ENCODE results near the gene GCSAML. TPM values are rescaled to one million over a fixed set of nuclear protein-coding genes. Genes with fewer than 3 reads are reported as not detected.
"Not testable (repeated sequence)": the region's sequence is repeated elsewhere in the genome, so short reads cannot be mapped to it uniquely, and the experiment has no call there.

Gene GCSAML
- polyA plus RNA-seq (2012; ENCODE audit: insufficient read depth, insufficient read length, low read depth) = not detected

GRCh38 chr1:247548769-247549182, at the start of gene GCSAML:
GCSAML (plus strand) TSS chr1:247549134; CDS start chr1:247549192, 58 bp downstream.
- no peak for TF ChIP-seq CTCF (IDR thresholded peaks at IDR 0.05; ENCODE audit: low read depth, low read length)
- Histone ChIP-seq H3K4me3 (ENCODE audit: low read depth, low read length) (no peak within 1 kb of the TSS), H3K36me3 (no peaks in the 10 kb centered on the region), H3K4me1 (no peaks in the 10 kb centered on the region), H3K9me3 (no peaks in the 10 kb centered on the region), H3K27me3 (no peaks in the 10 kb centered on the region)
- no peak for DNase-seq

- H3K9me3 ChIP-seq = no peaks in the 10 kb centered on the region
- no peak overlapping the region for H3K4me3 ChIP-seq (ENCODE audit: low read depth, low read length)
- no peak for DNase-seq
- TF ChIP-seq CTCF (IDR thresholded peaks at IDR 0.05; ENCODE audit: low read depth, low read length) = no peak
- H3K36me3 ChIP-seq = no peaks in the 10 kb centered on the region
- peaks cover 3% of the 10 kb centered on the region for H3K27me3 ChIP-seq
- no peaks in the 10 kb centered on the region for H3K4me1 ChIP-seq
Observed at GRCh38 chr1:247500865-247501264, 48.1 kb upstream of the GCSAML start.

- no peaks in the 10 kb centered on the region for H3K27me3 ChIP-seq
- H3K36me3 ChIP-seq = no peaks in the 10 kb centered on the region
- H3K4me1 ChIP-seq = no peaks in the 10 kb centered on the region
- no peak overlapping the region for H3K4me3 ChIP-seq (ENCODE audit: low read depth, low read length)
- no peaks in the 10 kb centered on the region for H3K9me3 ChIP-seq
- DNase-seq = no peak
- no peak for TF ChIP-seq CTCF (IDR thresholded peaks at IDR 0.05; ENCODE audit: low read depth, low read length)
Observed at GRCh38 chr1:247506831-247507230, 42.1 kb upstream of the GCSAML start.

- Histone ChIP-seq H3K9me3 (no peaks in the 10 kb centered on the region), H3K36me3 (no peaks in the 10 kb centered on the region), H3K4me1 (no peaks in the 10 kb centered on the region), H3K4me3 (ENCODE audit: low read depth, low read length) (no peak overlapping the region), H3K27me3 (no peaks in the 10 kb centered on the region)
- no peak for DNase-seq
- no peak for TF ChIP-seq CTCF (IDR thresholded peaks at IDR 0.05; ENCODE audit: low read depth, low read length)
Observed at GRCh38 chr1:247517795-247518612, 30.9 kb upstream of the GCSAML start.

- Histone ChIP-seq H3K27me3 (no peaks in the 10 kb centered on the region), H3K4me1 (no peaks in the 10 kb centered on the region), H3K4me3 (ENCODE audit: low read depth, low read length) (no peak overlapping the region), H3K9me3 (no peaks in the 10 kb centered on the region), H3K36me3 (no peaks in the 10 kb centered on the region)
- no peak for TF ChIP-seq CTCF (IDR thresholded peaks at IDR 0.05; ENCODE audit: low read depth, low read length)
- DNase-seq = no peak
Observed at GRCh38 chr1:247518613-247518891, 30.4 kb upstream of the GCSAML start.

GRCh38 chr1:247521886-247522285, 27.0 kb upstream of the GCSAML start:
- H3K36me3 ChIP-seq; H3K4me1 ChIP-seq; DNase-seq; H3K4me3 ChIP-seq (ENCODE audit: low read depth, low read length); H3K9me3 ChIP-seq; H3K27me3 ChIP-seq: not testable (repeated sequence)
